ENCODE data around the gene OAF. TPM values are rescaled to one million over a fixed set of nuclear protein-coding genes. Genes with fewer than 3 reads are reported as not detected.
A peak's percentile ranks its signal among the peaks of the same experiment; 100 is the strongest.

OAF gene
- total RNA-seq, 1 experiment from 2014 or later: 97.1 TPM

- POLR2A ChIA-PET (ENCODE audit: unreplicated experiment): no interaction called here
These were observed 25.0 kb upstream of the OAF start for GRCh38 chr11:120185706-120186455.

DNA sequence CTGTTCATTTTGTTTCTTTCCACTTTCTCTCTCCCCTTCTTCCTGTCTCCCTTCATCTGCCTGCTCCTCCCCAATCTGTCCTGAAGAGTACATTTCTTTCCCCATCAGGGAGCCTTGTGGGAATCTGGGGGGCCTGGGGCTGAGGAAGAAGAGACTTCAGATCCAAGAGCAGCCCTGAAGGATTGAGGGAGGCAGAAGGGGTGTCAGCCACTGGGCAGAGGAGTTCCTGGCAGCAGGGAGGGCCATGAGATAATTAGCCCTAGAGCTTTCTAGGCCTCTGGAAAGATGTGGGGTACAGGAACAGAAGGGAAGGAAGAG lies 24.4 kb upstream of the OAF start:
- POLR2A ChIA-PET (ENCODE audit: unreplicated experiment): no interaction called here
- no peak overlapping the region for H3K4me2 ChIP-seq (ENCODE audit: low read length)
- H3K4me3 ChIP-seq (ENCODE audit: low read length): no peak overlapping the region
- peaks cover 14% of the 10 kb centered on the region for H3K27me3 ChIP-seq (ENCODE audit: low read length)
- no peaks in the 10 kb centered on the region for H3K36me3 ChIP-seq (ENCODE audit: low read depth, low read length)
- intact Hi-C loops (cut with micrococcal nuclease): no loop called here
- ATAC-seq: no peak
- no peak overlapping the region for H2AFZ ChIP-seq (ENCODE audit: low read length)
- BruUV-seq (replicated peaks): no TSS peak
- H4K20me1 ChIP-seq (ENCODE audit: low read length): no peaks in the 10 kb centered on the region
- CTCF ChIA-PET: no interaction called here
- H3K27ac ChIP-seq (ENCODE audit: low read length): peak overlapping the region; percentile 46
- no peaks in the 10 kb centered on the region for H3K79me2 ChIP-seq (ENCODE audit: low read length)
- TF ChIP-seq EZH2phosphoT487 (IDR thresholded peaks at IDR 0.05; ENCODE audit: borderline replicate concordance, low read length) (no peak), EZH2 (IDR thresholded peaks at IDR 0.05; ENCODE audit: low read length, unreplicated experiment) (no peak)
- TF ChIP-seq, protein P1, sequence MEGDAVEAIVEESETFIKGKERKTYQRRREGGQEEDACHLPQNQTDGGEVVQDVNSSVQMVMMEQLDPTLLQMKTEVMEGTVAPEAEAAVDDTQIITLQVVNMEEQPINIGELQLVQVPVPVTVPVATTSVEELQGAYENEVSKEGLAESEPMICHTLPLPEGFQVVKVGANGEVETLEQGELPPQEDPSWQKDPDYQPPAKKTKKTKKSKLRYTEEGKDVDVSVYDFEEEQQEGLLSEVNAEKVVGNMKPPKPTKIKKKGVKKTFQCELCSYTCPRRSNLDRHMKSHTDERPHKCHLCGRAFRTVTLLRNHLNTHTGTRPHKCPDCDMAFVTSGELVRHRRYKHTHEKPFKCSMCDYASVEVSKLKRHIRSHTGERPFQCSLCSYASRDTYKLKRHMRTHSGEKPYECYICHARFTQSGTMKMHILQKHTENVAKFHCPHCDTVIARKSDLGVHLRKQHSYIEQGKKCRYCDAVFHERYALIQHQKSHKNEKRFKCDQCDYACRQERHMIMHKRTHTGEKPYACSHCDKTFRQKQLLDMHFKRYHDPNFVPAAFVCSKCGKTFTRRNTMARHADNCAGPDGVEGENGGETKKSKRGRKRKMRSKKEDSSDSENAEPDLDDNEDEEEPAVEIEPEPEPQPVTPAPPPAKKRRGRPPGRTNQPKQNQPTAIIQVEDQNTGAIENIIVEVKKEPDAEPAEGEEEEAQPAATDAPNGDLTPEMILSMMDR (conservative IDR thresholded peaks at IDR 0.05; ENCODE audit: low read depth, low read length): no peak
- peaks cover 11% of the 10 kb centered on the region; the same call in 1 of the 2 replicates for H3K4me1 ChIP-seq (ENCODE audit: insufficient read depth, low read length)
- H3K9ac ChIP-seq (ENCODE audit: low read length): peak overlapping the region; percentile 39; the same call in 1 of the 2 replicates
- H3K9me3 ChIP-seq (ENCODE audit: low read length): no peaks in the 10 kb centered on the region
- DNase-seq: no peak
- H3F3A ChIP-seq (ENCODE audit: low read length, unreplicated experiment): no peaks in the 10 kb centered on the region
- H3K9me2 ChIP-seq (replicated peaks; ENCODE audit: low read length): no peaks in the 10 kb centered on the region

More at GRCh38 chr11:120185706-120186455, 25.0 kb upstream of the OAF start:
- no peak overlapping the region for H3K4me3 ChIP-seq (ENCODE audit: low read length)
- H4K20me1 ChIP-seq (ENCODE audit: low read length): no peaks in the 10 kb centered on the region
- H2AFZ ChIP-seq (ENCODE audit: low read length): no peak overlapping the region
- BruUV-seq (replicated peaks): no TSS peak
- H3F3A ChIP-seq (ENCODE audit: low read length, unreplicated experiment): no peaks in the 10 kb centered on the region
- peaks cover 9% of the 10 kb centered on the region for H3K27me3 ChIP-seq (ENCODE audit: low read length)
- H3K27ac ChIP-seq (ENCODE audit: low read length): peak overlapping the region; percentile 46
- CTCF ChIA-PET: no interaction called here
- intact Hi-C loops (cut with micrococcal nuclease): no loop called here
- H3K9me2 ChIP-seq (replicated peaks; ENCODE audit: low read length): no peaks in the 10 kb centered on the region
- peak overlapping the region; percentile 39; the same call in 1 of the 2 replicates for H3K9ac ChIP-seq (ENCODE audit: low read length)
- no peak overlapping the region for H3K4me2 ChIP-seq (ENCODE audit: low read length)
- TF ChIP-seq, protein P1 (conservative IDR thresholded peaks at IDR 0.05; ENCODE audit: low read depth, low read length): no peak
- TF ChIP-seq EZH2 (IDR thresholded peaks at IDR 0.05; ENCODE audit: low read length, unreplicated experiment) (no peak), EZH2phosphoT487 (IDR thresholded peaks at IDR 0.05; ENCODE audit: borderline replicate concordance, low read length) (no peak)
- no peak for DNase-seq
- no peaks in the 10 kb centered on the region for H3K36me3 ChIP-seq (ENCODE audit: low read depth, low read length)
- peaks cover 11% of the 10 kb centered on the region; the same call in 1 of the 2 replicates for H3K4me1 ChIP-seq (ENCODE audit: insufficient read depth, low read length)
- H3K79me2 ChIP-seq (ENCODE audit: low read length): no peaks in the 10 kb centered on the region
- ATAC-seq: no peak
- H3K9me3 ChIP-seq (ENCODE audit: low read length): no peaks in the 10 kb centered on the region
